Pons (tissue), 1 donor: ENCODE data around the gene CTRB1.

Source experiments
- DNase-seq: peaks from one replicate; pipeline ENCODE4 v3.0.0-alpha.2; 2016; ENCODE audit warnings: low spot score

The CTRB1 gene

GRCh38 chr16:75218256-75219076 is at the start of gene CTRB1:
Gene CTRB1 (plus strand): TSS chr16:75218988. CDS start chr16:75219008, 20 bp downstream.
- DNase-seq, result peak; percentile 51

DNA sequence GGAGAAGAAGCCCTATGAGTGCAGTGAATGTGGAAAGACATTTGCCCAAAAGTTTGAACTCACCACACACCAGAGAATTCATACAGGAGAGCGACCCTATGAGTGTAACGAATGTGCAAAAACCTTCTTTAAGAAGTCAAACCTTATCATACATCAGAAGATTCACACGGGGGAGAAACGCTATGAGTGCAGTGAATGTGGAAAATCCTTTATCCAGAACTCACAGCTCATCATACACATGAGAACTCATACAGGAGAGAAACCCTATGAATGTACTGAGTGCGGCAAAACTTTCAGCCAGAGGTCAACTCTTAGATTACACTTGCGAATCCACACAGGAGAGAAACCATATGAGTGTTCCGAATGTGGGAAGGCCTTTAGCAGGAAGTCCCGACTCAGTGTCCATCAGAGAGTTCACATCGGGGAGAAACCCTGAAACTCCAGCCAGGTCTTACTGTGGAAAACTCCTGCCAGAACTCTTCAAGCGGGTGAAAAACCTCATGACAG is 48.8 kb upstream of the CTRB1 start:
- no peak for DNase-seq

GRCh38 chr16:75172578-75172977 is 46.2 kb upstream of the CTRB1 start:
- DNase-seq, result no peak

DNA sequence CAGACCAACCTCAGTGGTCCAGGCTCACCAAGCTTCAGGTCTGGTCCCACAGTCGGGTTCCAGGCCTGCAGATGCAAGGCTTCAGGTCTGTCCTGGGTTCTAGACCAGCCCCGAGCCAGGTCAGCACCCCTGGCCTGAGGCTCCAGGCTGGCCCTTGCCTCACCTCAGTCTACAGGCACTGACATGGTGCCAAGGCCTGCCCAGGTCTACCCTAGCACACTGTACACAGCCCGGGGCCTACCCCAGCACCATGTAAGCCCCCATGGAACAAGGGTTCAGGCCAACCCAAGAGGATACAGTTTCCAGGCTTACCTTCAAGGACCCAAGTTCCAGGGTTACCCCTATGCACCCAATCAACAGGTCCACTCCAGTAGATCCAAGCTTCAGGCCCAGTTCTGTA is 43.7 kb upstream of the CTRB1 start:
- DNase-seq, result no peak

GRCh38 chr16:75176926-75177325 is 41.9 kb upstream of the CTRB1 start:
- DNase-seq, result no peak

GRCh38 chr16:75179208-75179607 is 39.6 kb upstream of the CTRB1 start:
- DNase-seq, result no peak

- no peak for DNase-seq
These were observed 37.2 kb upstream of the CTRB1 start for GRCh38 chr16:75181630-75182029.

DNA sequence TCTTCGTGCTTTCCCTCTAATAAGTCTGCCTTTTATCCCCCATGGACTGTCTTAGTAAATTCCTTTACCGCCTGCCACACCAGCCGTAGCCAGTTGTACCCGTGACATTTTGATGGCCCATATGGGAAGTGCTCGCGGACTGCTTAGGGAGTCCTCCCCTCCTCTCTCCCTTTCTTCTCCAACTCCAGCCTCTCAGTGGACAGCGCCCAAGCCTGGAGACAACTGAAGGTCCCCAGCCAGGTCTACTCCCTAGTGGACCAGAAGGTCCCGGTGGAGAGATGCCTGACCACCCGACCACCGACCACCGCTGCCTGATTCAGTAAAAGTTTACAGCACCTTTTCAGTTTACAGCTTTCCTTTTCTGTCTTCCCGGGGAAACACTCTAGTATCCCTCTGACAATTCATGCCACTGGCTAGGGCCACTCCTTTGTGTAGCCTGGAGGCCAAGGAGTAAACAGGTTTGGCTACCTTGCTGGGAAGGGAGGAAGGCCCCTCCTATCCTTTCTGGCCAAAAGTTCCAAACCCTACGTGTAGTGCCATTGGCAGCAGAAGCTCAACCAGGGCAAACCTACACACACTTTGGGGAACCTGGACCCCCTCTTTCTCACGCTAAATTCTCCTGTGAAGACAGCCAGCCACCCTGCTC is 29.8 kb upstream of the CTRB1 start:
- no peak for DNase-seq

DNA sequence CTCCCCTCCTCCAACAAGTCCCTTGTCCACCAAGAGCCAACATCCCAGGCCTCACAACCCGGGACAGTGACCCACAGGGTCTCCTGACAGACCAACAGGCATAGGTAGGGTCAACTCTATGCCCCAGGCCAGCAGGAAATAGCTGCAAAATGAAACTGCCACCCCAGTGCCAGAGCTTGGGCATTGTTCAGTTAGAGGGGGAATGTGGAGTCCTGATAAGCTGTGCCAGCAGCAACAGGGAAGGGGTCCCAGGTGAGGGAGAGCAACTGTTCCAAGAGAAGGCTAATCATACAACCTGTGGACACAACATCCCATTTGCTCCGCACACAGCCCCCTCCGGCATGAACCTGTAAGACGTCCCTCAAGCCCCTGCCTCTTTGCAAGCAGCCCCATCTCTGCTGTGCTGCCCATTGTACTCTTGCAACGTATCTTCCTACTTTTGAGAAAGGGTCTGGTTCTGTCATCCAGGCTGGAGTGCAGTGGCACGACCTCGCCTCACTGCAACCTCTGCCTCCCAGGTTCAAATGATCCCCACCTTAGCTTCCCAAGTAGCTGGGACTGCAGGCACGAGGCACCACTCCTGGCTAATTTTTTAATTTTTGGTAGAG is 29.0 kb upstream of the CTRB1 start:
- DNase-seq, result no peak

- no peak for DNase-seq
These were observed 26.1 kb upstream of the CTRB1 start for GRCh38 chr16:75192606-75193264.

DNA sequence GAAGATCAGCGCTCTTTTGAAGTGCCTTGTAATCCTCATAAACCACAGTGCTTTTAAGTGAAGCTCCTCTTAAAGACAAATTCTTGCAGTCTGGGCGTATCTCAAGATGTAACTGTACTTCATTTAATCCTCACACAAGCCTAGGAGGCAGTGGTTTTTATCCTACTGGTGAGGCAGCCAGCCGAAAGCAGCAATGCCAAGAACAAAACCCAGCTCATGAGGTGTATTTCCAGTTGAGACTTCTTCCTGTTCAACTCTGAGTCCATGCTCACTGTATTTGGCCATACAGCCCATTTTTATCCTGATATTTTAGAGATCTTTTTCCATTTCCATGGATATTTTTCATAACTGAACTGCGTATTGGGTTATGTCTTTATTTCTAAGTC is 25.5 kb upstream of the CTRB1 start:
- DNase-seq, result no peak

DNA sequence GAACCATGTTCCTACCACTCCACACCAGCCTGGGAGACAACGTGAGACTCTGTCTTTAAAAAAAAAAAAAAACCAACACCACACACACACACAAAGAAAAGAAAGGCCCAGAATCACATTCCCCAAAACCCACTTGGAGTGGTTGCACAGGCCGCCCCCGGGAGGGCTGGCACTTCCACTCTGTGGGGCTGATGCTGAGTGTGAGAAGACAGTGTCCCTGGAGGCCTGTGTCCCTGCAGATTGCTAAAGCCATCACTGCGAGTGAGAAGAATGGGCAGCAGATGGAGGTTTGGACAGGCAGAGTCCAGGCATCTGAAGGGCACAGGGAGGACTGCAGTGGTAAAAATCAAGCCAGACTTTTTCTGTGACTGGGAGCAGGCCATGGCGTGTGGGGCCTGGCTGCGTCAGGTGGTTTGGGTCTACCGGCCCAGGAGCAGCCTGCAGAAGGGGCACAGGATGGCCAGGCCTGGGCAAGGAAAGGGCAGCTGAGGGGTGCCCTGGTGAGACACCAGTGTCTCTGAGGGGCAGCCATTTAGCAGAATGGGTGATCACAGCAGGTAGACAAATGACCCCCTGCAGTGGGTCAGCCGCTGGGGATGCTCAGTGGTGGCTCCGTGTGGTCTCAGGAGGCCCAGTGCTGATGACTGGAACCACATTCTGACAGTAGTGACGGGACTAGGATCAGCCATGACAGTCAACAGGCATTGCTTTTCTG is 24.9 kb upstream of the CTRB1 start:
- no peak for DNase-seq

DNA sequence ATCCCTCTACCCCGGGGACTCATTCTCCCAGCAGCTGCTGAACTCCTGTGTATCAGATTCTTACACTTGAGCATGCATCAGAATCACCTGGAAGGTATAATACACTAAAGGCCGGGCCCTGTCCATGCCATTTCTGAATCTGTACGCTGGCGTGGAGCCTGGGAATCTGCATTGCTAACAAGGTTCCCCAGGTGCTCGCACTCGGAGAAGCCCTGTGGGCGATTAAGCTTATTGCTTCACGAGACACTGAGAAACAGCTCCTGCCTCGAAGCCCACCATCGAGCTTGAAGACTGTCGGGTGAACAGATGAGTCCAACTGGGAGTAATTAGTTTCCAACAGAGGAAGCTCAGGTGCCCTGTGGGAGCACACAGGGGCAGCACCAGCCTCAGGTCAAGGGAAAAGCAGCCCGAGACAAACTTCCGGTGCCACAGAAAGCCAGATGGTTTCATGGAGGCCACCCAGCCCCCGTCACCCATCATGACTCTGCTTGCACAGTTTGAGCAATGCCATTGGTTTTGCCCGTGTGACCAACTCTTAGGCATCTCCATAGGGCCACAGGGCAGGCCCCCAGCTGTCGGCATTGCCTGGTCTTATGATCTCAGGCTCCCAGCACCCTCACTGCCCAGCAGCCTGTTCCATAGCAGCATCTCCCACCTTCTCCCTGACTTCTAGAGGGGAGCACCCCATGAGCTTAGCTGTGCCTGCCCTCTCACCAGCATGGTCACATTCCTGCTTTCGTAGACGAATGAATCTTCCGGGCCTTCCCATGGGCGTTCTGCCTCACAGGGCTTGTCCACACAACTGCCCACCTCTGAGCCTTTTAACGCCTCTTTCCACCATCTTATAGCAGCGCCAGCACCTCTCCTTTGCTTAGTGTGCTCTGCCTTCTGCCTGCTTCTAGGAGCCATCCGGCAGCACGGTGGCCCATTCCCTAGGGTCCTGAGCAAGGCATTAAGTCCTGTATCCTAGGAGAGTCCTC is 22.7 kb upstream of the CTRB1 start:
- DNase-seq, result no peak

GRCh38 chr16:75196836-75197235 is 22.0 kb upstream of the CTRB1 start:
- DNase-seq, result no peak

- no peak for DNase-seq
These were observed 21.2 kb upstream of the CTRB1 start for GRCh38 chr16:75197522-75198134.

GRCh38 chr16:75198135-75198600 is 20.6 kb upstream of the CTRB1 start:
- DNase-seq, result no peak

- no peak for DNase-seq
These were observed 16.7 kb upstream of the CTRB1 start for GRCh38 chr16:75202069-75202590.

- no peak for DNase-seq
These were observed 15.7 kb upstream of the CTRB1 start for GRCh38 chr16:75203096-75203495.

- DNase-seq, result no peak
These were observed 14.9 kb upstream of the CTRB1 start for GRCh38 chr16:75203667-75204409.
